ENCODE results near the gene MKKS. TPM values are rescaled to one million over a fixed set of nuclear protein-coding genes. Genes with fewer than 3 reads are reported as not detected.

MKKS gene
- total RNA-seq, 2 donors from 2014 or later = 14.6 to 19.0 TPM

GRCh38 chr20:10436053-10436699, 2.2 kb upstream of the MKKS start:
- intact Hi-C loops (cut with DNase I) = no loop called here
- no peak overlapping the region for H3K27ac ChIP-seq
- H3K9me3 ChIP-seq = no peaks in the 10 kb centered on the region
- peaks cover 5% of the 10 kb centered on the region for H3K4me1 ChIP-seq (replicated peaks)
- DNase-seq (ENCODE audit: low spot score) = no peak
- H3K27me3 ChIP-seq (replicated peaks; ENCODE audit: insufficient read depth) = no peaks in the 10 kb centered on the region
- no peaks in the 10 kb centered on the region for H3K36me3 ChIP-seq
- H3K4me3 ChIP-seq = no peak overlapping the region
- 94% methylated on average over 20 of the region's 20 CpGs for WGBS
- TF ChIP-seq POLR2A (IDR thresholded peaks at IDR 0.05) = no peak
- no peak for TF ChIP-seq POLR2AphosphoS5 (IDR thresholded peaks at IDR 0.05)
- no peak for TF ChIP-seq CTCF (IDR thresholded peaks at IDR 0.05)

- no peak for TF ChIP-seq CTCF (IDR thresholded peaks at IDR 0.05)
- TF ChIP-seq POLR2AphosphoS5 (IDR thresholded peaks at IDR 0.05) = peak; percentile 74
- TF ChIP-seq POLR2A (IDR thresholded peaks at IDR 0.05) = peak; percentile 27
- peak; percentile 96 for DNase-seq (ENCODE audit: low spot score)
- H3K27ac ChIP-seq = peak within 1 kb of the TSS; percentile 93
- H3K36me3 ChIP-seq = no peaks in the 10 kb centered on the region
- H3K4me3 ChIP-seq = peak within 1 kb of the TSS; percentile 77 to 83
- intact Hi-C loops (cut with DNase I) = loop anchor here (2.0 to 5.0 kb wide), 2 partner anchors 218 to 238 kb away; partner anchors contain the start of genes JAG1 and SNAP25
- 2% methylated on average over 32 of the region's 32 CpGs for WGBS
- peaks cover 5% of the 10 kb centered on the region for H3K4me1 ChIP-seq (replicated peaks)
- H3K9me3 ChIP-seq = no peaks in the 10 kb centered on the region
- H3K27me3 ChIP-seq (replicated peaks; ENCODE audit: insufficient read depth) = no peaks in the 10 kb centered on the region
These were observed 1.1 kb upstream of the MKKS start, which contains the start of gene SLX4IP for GRCh38 chr20:10434832-10435812. SLX4IP (plus strand) TSS chr20:10435305; CDS start chr20:10458205, 22,900 bp downstream.

- peaks cover 5% of the 10 kb centered on the region for H3K4me1 ChIP-seq (replicated peaks)
- no peaks in the 10 kb centered on the region for H3K9me3 ChIP-seq
- intact Hi-C loops (cut with DNase I) = loop anchor here (2.0 to 5.0 kb wide), 2 partner anchors 217 to 238 kb away; partner anchors contain the start of genes JAG1 and SNAP25
- no peaks in the 10 kb centered on the region for H3K36me3 ChIP-seq
- peak overlapping the region; percentile 77 to 83 for H3K4me3 ChIP-seq
- DNase-seq (ENCODE audit: low spot score) = peak; percentile 94
- no peaks in the 10 kb centered on the region for H3K27me3 ChIP-seq (replicated peaks; ENCODE audit: insufficient read depth)
- TF ChIP-seq POLR2AphosphoS5 (IDR thresholded peaks at IDR 0.05) (peak; percentile 85), CTCF (IDR thresholded peaks at IDR 0.05) (no peak), POLR2A (IDR thresholded peaks at IDR 0.05) (peak; percentile 80)
- WGBS = under 1% methylated on average over 17 of the region's 17 CpGs
- H3K27ac ChIP-seq = peak overlapping the region; percentile 93
These were observed 427 bp upstream of the MKKS start for GRCh38 chr20:10434467-10434831.

- no peak for DNase-seq (ENCODE audit: low spot score)
- Histone ChIP-seq H3K27me3 (replicated peaks; ENCODE audit: insufficient read depth) (no peaks in the 10 kb centered on the region), H3K9me3 (no peaks in the 10 kb centered on the region), H3K36me3 (no peaks in the 10 kb centered on the region), H3K4me3 (peak overlapping the region; percentile 77 to 83), H3K4me1 (replicated peaks) (peaks cover 5% of the 10 kb centered on the region), H3K27ac (peak overlapping the region; percentile 93)
- intact Hi-C loops (cut with DNase I) = loop anchor here (5.0 kb wide), 1 partner anchor 216 kb away; the partner anchor contains the start of gene SNAP25
- TF ChIP-seq POLR2AphosphoS5 (IDR thresholded peaks at IDR 0.05) (no peak), POLR2A (IDR thresholded peaks at IDR 0.05) (no peak), CTCF (IDR thresholded peaks at IDR 0.05) (no peak)
- 50% methylated on average over 30 of the region's 30 CpGs for WGBS
These were observed 904 bp downstream of the MKKS start for GRCh38 chr20:10433014-10433622.

Measured in prostate gland (tissue), 2 donors.